IMR-90 (cell line): ENCODE data around the gene SNRNP200. TPM values are rescaled to one million over a fixed set of nuclear protein-coding genes. Genes with fewer than 3 reads are reported as not detected.

Experiments
- ATAC-seq: fragments of 200-7000 bp; cut with Tn5 transposase; 2 replicates; pipeline ENCODE4 v1.9.1; 2020; ENCODE audit warnings: low read depth, mild to moderate bottlenecking, moderate library complexity
- BruUV-seq: library from RNA; stranded (reverse); fragments of 400-500 nt; replicated peaks from 2 replicates; lab custom pipeline; 2021; lab: Mats Ljungman, UMichigan
- CTCF ChIA-PET: fragments of 300-600 bp; formaldehyde crosslinking; extraction: SDS; loops from one replicate; lab custom pipeline; 2021; ENCODE audit warnings: antibody characterized with exemption; lab: Yijun Ruan, JAX
- POLR2A ChIA-PET: fragments of 300-600 bp; sonication (Branson Sonifier 250); formaldehyde crosslinking; loops from one replicate; lab custom pipeline; 2022; ENCODE audit warnings: antibody characterized with exemption; ENCODE audit not compliant: unreplicated experiment; lab: Charles Lee
- DNase-seq: peaks from one replicate; pipeline ENCODE4 v3.0.0; 2013
- H2AFZ ChIP-seq: replicated peaks from 2 replicates; pipeline ENCODE3; 2013; ENCODE audit warnings: low read length, mild to moderate bottlenecking; ENCODE audit not compliant: poor library complexity
- H2AK5ac ChIP-seq: 2 replicates; pipeline ENCODE4 v1.6.1; 2013; ENCODE audit warnings: low read depth, low read length, inconsistent platforms
- H2AK9ac ChIP-seq: replicated peaks from 2 replicates; pipeline ENCODE3; 2013; ENCODE audit warnings: mild to moderate bottlenecking, low read depth, low read length, moderate library complexity; ENCODE audit not compliant: poor library complexity
- H2BK120ac ChIP-seq: 2 replicates; pipeline ENCODE4 v1.6.1; 2013; ENCODE audit warnings: low read depth, low read length, inconsistent platforms
- H2BK15ac ChIP-seq: 3 replicates; pipeline ENCODE4 v1.6.1; 2013; ENCODE audit warnings: low read depth, low read length, inconsistent platforms
- H2BK20ac ChIP-seq: 2 replicates; pipeline ENCODE4 v1.6.1; 2013; ENCODE audit warnings: low read depth, mild to moderate bottlenecking, inconsistent platforms, low read length, moderate library complexity
- H2BK5ac ChIP-seq: 2 replicates; pipeline ENCODE4 v1.6.1; 2013; ENCODE audit warnings: mild to moderate bottlenecking, low read depth, low read length, inconsistent platforms; ENCODE audit not compliant: poor library complexity, severe bottlenecking
- H3K14ac ChIP-seq: replicated peaks from 2 replicates; pipeline ENCODE4 v1.6.1; 2013; ENCODE audit warnings: low read depth, low read length, inconsistent platforms
- H3K18ac ChIP-seq: 2 replicates; pipeline ENCODE4 v1.6.1; 2013; ENCODE audit warnings: low read depth, low read length, control low read depth
- H3K23ac ChIP-seq: 2 replicates; pipeline ENCODE4 v1.6.1; 2013; ENCODE audit warnings: low read depth, low read length, inconsistent platforms
- H3K27ac ChIP-seq: 2 replicates; pipeline ENCODE4 v1.5.1; 2013; ENCODE audit warnings: mild to moderate bottlenecking, control low read depth, low read length; ENCODE audit not compliant: insufficient read depth
- H3K27me3 ChIP-seq: 2 replicates; pipeline ENCODE4 v1.6.1; 2013; ENCODE audit warnings: low read length; ENCODE audit not compliant: control insufficient read depth, insufficient read depth
- H3K36me3 ChIP-seq: 2 replicates; pipeline ENCODE4 v1.6.1; 2013; ENCODE audit warnings: low read length, mixed read lengths; ENCODE audit not compliant: control insufficient read depth, insufficient read depth
- H3K4ac ChIP-seq: 2 replicates; pipeline ENCODE4 v1.6.1; 2013; ENCODE audit warnings: low read depth, low read length, inconsistent platforms
- H3K4me1 ChIP-seq: 2 replicates; pipeline ENCODE4 v1.6.1; 2013; ENCODE audit warnings: low read length, mixed read lengths; ENCODE audit not compliant: control insufficient read depth, insufficient read depth
- H3K4me2 ChIP-seq: 2 replicates; pipeline ENCODE4 v1.6.1; 2013; ENCODE audit warnings: low read depth, mild to moderate bottlenecking, control low read depth, low read length, moderate library complexity
- H3K4me3 ChIP-seq: 2 replicates; pipeline ENCODE4 v1.5.1; 2013; ENCODE audit warnings: low read depth, mild to moderate bottlenecking, control low read depth, low read length, moderate library complexity; ENCODE audit not compliant: insufficient read depth
- H3K56ac ChIP-seq: 2 replicates; pipeline ENCODE4 v1.6.1; 2013; ENCODE audit warnings: low read length, inconsistent platforms; ENCODE audit not compliant: insufficient read depth; ENCODE audit errors: extremely low read depth
- H3K79me1 ChIP-seq, 2 experiments: 2 replicates each; pipeline ENCODE4 v1.6.1; 2013; ENCODE audit warnings: low read length in 2 of 2, inconsistent platforms in 1 of 2, low read depth in 1 of 2
- H3K9ac ChIP-seq: 2 replicates; pipeline ENCODE4 v1.6.1; 2013; ENCODE audit warnings: low read depth, low read length, control low read depth
- H3K9me1 ChIP-seq: 2 replicates; pipeline ENCODE4 v1.6.1; 2013; ENCODE audit warnings: low read length, inconsistent platforms; ENCODE audit not compliant: insufficient read depth
- H3K9me3 ChIP-seq: 2 replicates; pipeline ENCODE4 v1.6.1; 2013; ENCODE audit warnings: low read length; ENCODE audit not compliant: control insufficient read depth, insufficient read depth
- H4K20me1 ChIP-seq: 2 replicates; pipeline ENCODE4 v1.6.1; 2013; ENCODE audit warnings: low read length, inconsistent platforms; ENCODE audit not compliant: insufficient read depth
- H4K5ac ChIP-seq: 2 replicates; pipeline ENCODE4 v1.6.1; 2013; ENCODE audit warnings: mild to moderate bottlenecking, low read depth, low read length, control low read depth
- H4K8ac ChIP-seq, 2 experiments: 2 replicates each; pipeline ENCODE4 v1.6.1; 2013; ENCODE audit warnings: low read depth in 2 of 2, low read length in 2 of 2, control low read depth in 1 of 2, inconsistent platforms in 1 of 2
- H4K91ac ChIP-seq: 2 replicates; pipeline ENCODE4 v1.6.1; 2013; ENCODE audit warnings: low read depth, low read length, inconsistent platforms; ENCODE audit not compliant: insufficient read depth
- BHLHE40 ChIP-seq: fragments of 150-350 bp; IDR thresholded peaks from 2 replicates; pipeline ENCODE4 v1.6.1; 2016; ENCODE audit warnings: mild to moderate bottlenecking, low read depth, low read length
- CEBPB ChIP-seq: IDR thresholded peaks from 2 replicates; pipeline ENCODE4 v1.6.1; 2012; ENCODE audit warnings: low read depth, low read length, improper control_type of control experiment
- ELK1 ChIP-seq: fragments of 150-350 bp; IDR thresholded peaks from 2 replicates; pipeline ENCODE4 v1.6.1; 2016; ENCODE audit warnings: low read depth, mild to moderate bottlenecking, low read length, moderate library complexity, borderline replicate concordance
- RAD21 ChIP-seq: IDR thresholded peaks from 2 replicates; pipeline ENCODE4 v1.6.1; 2012; ENCODE audit warnings: low read length, improper control_type of control experiment
- RFX5 ChIP-seq: IDR thresholded peaks from 2 replicates; pipeline ENCODE4 v1.8.0; 2012; ENCODE audit warnings: low read depth, mild to moderate bottlenecking, low read length, moderate library complexity
- WGBS, 2 experiments: methylation state at CpG; one replicate each; pipeline versions ENCODE4 v1.1.5 to v1.1.7; 2013; ENCODE audit warnings: missing lambda C conversion rate in 2 of 2; ENCODE audit not compliant: insufficient read length in 1 of 2; ENCODE audit errors: extremely low coverage in 2 of 2; 5-methylcytosine and 5-hydroxymethylcytosine counted together
- dilution Hi-C: fragments of 300-500 bp; cut with HindIII; formaldehyde crosslinking; loops from one replicate; pipeline ENCODE4 v1.14.3; 2018; ENCODE audit warnings: low sequenced_read_pairs; ENCODE audit not compliant: unreplicated experiment
- in situ Hi-C: fragments of 300-500 bp; cut with MboI; formaldehyde crosslinking; loops from 3 replicates; pipeline ENCODE4 v1.14.3; 2019; ENCODE audit warnings: low sequenced_read_pairs, inconsistent platforms, mixed read lengths
- intact Hi-C: fragments of 100-400 bp; cut with micrococcal nuclease; formaldehyde crosslinking; loops from 2 replicates; pipeline ENCODE4 v1.10.0; 2022
- polyA plus RNA-seq, 3 experiments: library from polyadenylated mRNA; depleted of rRNA; stranded (reverse); fragments of >200 nt; gene quantifications; 2 replicates each; pipeline ENCODE4 v1.2.3, GENCODE V29; 2012; ENCODE audit warnings: low replicate concordance in 1 of 3
- total RNA-seq: library from RNA; depleted of rRNA; stranded (reverse); fragments of >200 nt; gene quantifications from 2 replicates; pipeline ENCODE4 v1.2.3, GENCODE V29; 2012
- TF ChIP-seq, protein P1 (sequence below): fragments of 150-350 bp; IDR thresholded peaks from 2 replicates; pipeline ENCODE4 v1.6.1; 2017; ENCODE audit warnings: mild to moderate bottlenecking, antibody characterized with exemption, low read length, low read depth

Gene SNRNP200
- total and polyA plus RNA-seq, 2 of the 4 experiments (the other 2 are of a cell fraction) = 44.1 to 108 TPM

- peak overlapping the region; percentile 62; the same call in 1 of the 2 replicates for H3K27ac ChIP-seq
- no peak overlapping the region for H3K18ac ChIP-seq
- no peaks in the 10 kb centered on the region for H3K9me3 ChIP-seq
- no peak overlapping the region for H3K23ac ChIP-seq
- ChIA-PET CTCF (interaction anchor here (1.0 kb wide), 1 partner anchor 9 kb away, joined by 3 read pairs; no protein-coding TSS in a partner anchor), POLR2A (interaction anchor here (0.6 kb wide), 3 partner anchors 57 to 199 kb away, joined by 7 to 12 read pairs (median 11); no protein-coding TSS in a partner anchor)
- dilution Hi-C loops (no loop called here), intact Hi-C loops (no loop called here), in situ Hi-C loops (no loop called here)
- H3K79me1 ChIP-seq = peaks cover 0 to 16% of the 10 kb centered on the region in 2 experiments; a peak in 1 of 4 replicates
- no peak overlapping the region for H4K5ac ChIP-seq
- H3K9me1 ChIP-seq = peaks cover 10% of the 10 kb centered on the region
- ATAC-seq = peak; percentile 62
- no peak overlapping the region for H2AFZ ChIP-seq
- H3K14ac ChIP-seq = no peak overlapping the region
- no peak overlapping the region for H3K4me3 ChIP-seq
- peaks cover 10% of the 10 kb centered on the region for H3K27me3 ChIP-seq
- H3K36me3 ChIP-seq = no peaks in the 10 kb centered on the region; the same call in 1 of the 2 replicates
- H3K4me2 ChIP-seq = peak overlapping the region; percentile 55; the same call in 1 of the 2 replicates
- no TSS peak for BruUV-seq
- no peak overlapping the region for H3K4ac ChIP-seq
- H2AK5ac ChIP-seq = no peak overlapping the region
- H4K8ac ChIP-seq = no peak overlapping the region
- H3K9ac ChIP-seq = no peak overlapping the region
- no peak overlapping the region for H2BK20ac ChIP-seq
- TF ChIP-seq RAD21 (no peak), ELK1 (no peak), CEBPB (peak; percentile 64), BHLHE40 (peak; percentile 21; the same call in 1 of the 2 replicates), RFX5 (no peak)
- TF ChIP-seq, protein P1, sequence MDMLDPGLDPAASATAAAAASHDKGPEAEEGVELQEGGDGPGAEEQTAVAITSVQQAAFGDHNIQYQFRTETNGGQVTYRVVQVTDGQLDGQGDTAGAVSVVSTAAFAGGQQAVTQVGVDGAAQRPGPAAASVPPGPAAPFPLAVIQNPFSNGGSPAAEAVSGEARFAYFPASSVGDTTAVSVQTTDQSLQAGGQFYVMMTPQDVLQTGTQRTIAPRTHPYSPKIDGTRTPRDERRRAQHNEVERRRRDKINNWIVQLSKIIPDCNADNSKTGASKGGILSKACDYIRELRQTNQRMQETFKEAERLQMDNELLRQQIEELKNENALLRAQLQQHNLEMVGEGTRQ = no peak
- no peak overlapping the region for H2AK9ac ChIP-seq
- H4K91ac ChIP-seq = no peak overlapping the region
- DNase-seq = peak; percentile 84
- H4K20me1 ChIP-seq = no peaks in the 10 kb centered on the region
- H2BK15ac ChIP-seq = no peak overlapping the region
- peaks cover 10% of the 10 kb centered on the region for H3K4me1 ChIP-seq
- no peak overlapping the region for H2BK5ac ChIP-seq
- H2BK120ac ChIP-seq = no peak overlapping the region
- H3K56ac ChIP-seq = no peak overlapping the region
- WGBS, 2 experiments = no CpG with 5 or more reads among the region's 1 CpG
Observed at GRCh38 chr2:96330407-96330806, 25.1 kb upstream of the SNRNP200 start.
